Sigmoid colon (tissue), 4 donors: ENCODE measurements around the gene FBXW8.

ENCODE experiments used
- CTCF ChIP-seq, 4 experiments: fragments of 450-650 bp in 3 of 4; fragments of 200-600 bp in 1 of 4; IDR thresholded peaks; one replicate each; pipeline ENCODE4 v1.5.1; 2016 to 2019; ENCODE audit warnings: antibody characterized with exemption in 4 of 4, mild to moderate bottlenecking in 3 of 4, moderate library complexity in 2 of 4
- EP300 ChIP-seq, 4 donors: sonication (generic); formaldehyde crosslinking; IDR thresholded peaks; one replicate each; pipeline ENCODE4 v1.6.1; 2017; ENCODE audit warnings: antibody characterized with exemption in 4 of 4
- POLR2A ChIP-seq, 2 donors: fragments of 450-650 bp; IDR thresholded peaks; one replicate each; pipeline ENCODE4 v1.6.1; 2016; ENCODE audit warnings: antibody characterized with exemption in 2 of 2, mild to moderate bottlenecking in 2 of 2, moderate library complexity in 2 of 2
- POLR2AphosphoS5 ChIP-seq, 4 donors: sonication (generic); formaldehyde crosslinking; IDR thresholded peaks; one replicate each; pipeline ENCODE4 v1.6.1; 2017; ENCODE audit warnings: antibody characterized with exemption in 4 of 4

GRCh38 chr12:117049295-117049694, 138.5 kb downstream of the FBXW8 start:
- TF ChIP-seq CTCF (IDR thresholded peaks at IDR 0.05) (no peak), POLR2AphosphoS5 (IDR thresholded peaks at IDR 0.05) (no peak), EP300 (IDR thresholded peaks at IDR 0.05) (no peak), POLR2A (IDR thresholded peaks at IDR 0.05) (no peak)
